HG03354 (cell line): ENCODE results near the gene CRPPA.
"Not testable (repeated sequence)": the region's sequence is repeated elsewhere in the genome, so short reads cannot be mapped to it uniquely, and the experiment has no call there.

Experiments used
- ATAC-seq: cut with Tn5 transposase; IDR thresholded peaks from one replicate; pipeline ENCODE4 v1.9.1; 2021; ENCODE audit warnings: mild to moderate bottlenecking; ENCODE audit not compliant: unreplicated experiment, poor library complexity, severe bottlenecking

CRPPA gene

DNA sequence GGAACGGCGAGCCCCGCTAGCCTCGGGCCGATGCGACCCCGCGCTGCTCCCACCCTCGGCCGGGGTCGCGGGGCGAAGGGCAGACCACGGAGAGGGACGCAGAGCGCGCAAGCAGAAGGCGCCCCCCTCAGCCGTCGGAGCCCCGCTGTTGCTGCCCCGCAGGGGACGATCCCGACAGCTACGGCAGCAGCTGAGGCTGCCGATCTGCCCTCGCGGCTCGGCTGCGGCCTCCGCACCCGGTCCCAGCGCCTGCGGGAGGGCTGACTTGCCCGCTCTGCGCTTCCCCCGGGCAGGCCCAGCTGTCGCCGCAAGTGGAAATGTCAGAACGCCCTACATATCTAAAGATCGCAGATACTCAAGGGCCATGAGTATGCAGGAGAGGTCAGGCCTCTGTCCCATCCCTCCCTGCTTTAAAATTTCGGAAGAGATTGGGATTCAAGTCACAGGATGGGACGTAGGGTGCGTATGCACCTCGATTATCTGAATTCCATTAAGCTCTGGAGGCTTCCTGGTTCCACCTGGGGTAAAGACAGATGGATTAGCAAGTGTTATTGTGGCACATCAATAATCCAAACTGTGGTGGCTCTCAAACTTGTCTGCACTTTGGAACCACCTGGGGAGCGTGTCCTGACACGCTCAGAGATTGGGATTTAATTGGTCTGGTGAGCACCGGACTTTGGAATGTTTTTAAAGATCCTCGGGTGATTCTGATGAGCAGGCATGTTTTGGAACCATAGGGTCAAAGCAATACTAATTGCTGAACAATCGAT, at the start of gene CRPPA:
Gene CRPPA (minus strand): TSS at position 206 of the 770 bp plus-strand sequence. CDS start 216 bp downstream, outside the sequence.
- peak; percentile 37 for ATAC-seq

GRCh38 chr7:16465469-16466361, 44.4 kb upstream of the CRPPA start, which contains the start of gene SOSTDC1:
SOSTDC1 (minus strand) TSS chr7:16465738; CDS start chr7:16465668, 70 bp downstream.
- ATAC-seq: no peak

DNA sequence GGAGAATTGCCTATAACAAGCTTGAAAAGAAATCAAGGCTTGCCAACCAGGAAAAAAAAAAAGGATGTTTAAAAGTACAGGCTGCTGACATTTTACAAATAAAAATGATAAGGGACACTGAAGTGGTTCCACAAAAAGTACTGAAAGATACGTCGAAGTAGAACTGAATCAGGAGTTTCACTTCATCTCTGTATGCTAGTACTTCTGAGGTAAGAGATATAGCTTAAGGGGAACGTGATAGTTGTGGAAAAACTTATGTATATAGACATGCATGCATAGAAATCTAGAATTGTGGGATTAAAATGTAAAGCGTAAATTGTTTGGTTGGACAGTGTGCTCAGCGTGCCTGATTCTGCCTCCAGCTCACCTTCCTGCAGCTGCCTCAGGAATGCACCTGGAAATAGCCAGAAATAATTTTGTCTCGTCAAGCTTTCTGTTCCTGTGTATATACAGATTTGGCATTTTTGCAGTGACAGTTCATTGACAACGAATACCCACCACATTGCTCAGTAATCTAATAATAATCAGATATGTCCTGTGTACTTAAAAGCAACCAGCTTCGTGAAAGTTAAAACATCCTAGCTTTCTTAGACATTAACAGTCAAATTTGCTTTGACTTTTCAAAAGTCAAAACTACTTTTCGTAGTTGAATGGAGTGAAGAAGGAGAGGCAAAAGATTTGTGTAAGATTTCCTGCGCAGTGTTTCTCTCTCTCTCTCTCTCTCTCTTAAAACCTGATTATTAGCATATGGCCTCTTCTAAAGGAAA, 42.8 kb upstream of the CRPPA start:
- no peak for ATAC-seq

GRCh38 chr7:16463520-16463919, 42.2 kb upstream of the CRPPA start:
- no peak for ATAC-seq

DNA sequence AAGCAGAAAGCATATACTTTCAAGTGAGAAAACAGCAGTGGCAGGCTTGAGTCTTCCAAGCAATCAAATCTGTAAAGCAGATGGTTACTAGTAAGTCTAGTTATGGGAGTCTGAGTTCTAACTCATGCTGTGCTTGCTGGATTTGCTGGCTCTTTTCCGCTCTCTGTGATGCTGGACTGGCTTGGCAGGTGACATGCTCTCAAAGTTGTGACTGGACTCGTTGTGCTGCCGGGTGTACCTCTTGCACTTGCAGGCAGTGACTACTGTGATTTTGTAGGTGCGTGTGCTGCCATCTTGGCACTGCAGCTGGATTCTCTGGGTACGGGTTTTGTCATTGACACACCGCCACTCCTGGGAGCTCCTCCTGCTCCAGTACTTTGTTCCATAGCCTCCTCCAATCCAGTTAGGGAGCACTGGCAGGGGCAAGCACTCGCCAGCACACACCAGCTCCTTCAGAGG, 41.1 kb upstream of the CRPPA start:
- ATAC-seq: no peak

DNA sequence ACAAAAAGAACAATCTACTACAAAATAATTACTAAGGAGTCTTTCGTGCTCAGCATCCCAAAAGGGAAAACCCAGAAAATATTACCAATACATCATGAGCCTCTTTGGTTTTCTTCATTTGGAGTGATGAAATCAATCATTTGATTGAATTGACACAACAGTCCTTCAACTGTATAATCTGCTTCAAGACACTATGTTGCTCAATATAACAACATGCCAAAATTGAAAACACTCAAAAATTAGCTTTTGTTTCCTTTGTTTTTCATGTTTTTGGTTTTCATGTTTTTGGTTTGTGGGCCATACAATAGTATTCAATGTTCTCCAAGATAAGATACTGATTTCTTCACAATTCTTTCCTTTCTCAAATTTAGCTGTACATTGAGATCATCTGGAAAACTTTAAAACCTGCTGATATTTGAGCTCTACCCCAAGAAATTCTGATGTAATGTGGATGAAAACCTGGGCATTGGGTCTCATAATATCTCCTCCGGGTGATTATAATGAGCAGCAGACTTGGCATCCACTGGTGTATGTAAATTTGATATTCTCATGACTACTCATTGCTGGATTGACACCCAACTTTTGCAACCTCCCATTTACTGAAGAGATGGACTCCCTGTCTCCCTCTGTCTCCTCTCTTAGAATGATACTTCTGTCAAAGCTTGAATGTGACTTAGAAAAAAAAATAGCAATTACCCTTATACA, 39.6 kb upstream of the CRPPA start:
- ATAC-seq: no peak

GRCh38 chr7:16456303-16456702, 35.0 kb upstream of the CRPPA start:
- not testable (repeated sequence) for ATAC-seq

DNA sequence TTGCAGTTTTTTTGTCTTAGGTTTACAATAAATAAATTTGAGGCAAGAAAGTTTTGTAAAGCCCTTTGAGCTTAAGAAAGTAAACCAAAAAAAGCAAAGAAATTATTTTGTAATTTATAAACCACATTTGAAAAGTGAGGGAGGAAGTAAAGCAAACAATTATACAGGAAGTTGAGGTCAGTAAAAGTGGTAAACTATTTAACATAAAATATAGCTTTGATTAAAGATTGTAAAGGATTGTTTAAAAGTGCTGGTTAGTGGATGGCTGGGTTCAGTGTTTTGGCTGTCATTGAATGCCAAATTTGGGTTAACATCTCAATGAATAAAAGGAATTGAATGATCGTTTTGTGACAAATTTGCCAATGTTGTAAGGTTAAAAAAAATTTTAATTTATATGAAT, 34.3 kb upstream of the CRPPA start:
- no peak for ATAC-seq

DNA sequence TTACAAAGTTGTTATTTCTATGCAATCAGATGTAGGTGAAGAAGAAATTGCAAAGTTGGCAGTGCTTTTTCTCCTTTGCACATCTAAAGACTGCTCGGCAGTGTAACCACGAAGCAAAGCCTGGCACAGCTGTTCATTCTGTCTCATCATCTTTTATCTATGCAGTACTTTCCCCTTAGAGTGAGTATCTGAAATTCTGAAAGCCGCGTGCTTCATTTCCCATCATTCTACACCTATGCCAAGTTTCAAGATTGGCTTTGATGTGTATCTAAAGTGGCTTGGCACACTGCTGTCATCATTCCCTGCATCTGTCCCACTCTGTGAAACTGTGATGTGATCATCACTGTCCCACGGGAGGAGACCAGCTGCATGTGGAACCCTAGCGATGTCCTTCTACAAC, 29.0 kb upstream of the CRPPA start:
- ATAC-seq: no peak

DNA sequence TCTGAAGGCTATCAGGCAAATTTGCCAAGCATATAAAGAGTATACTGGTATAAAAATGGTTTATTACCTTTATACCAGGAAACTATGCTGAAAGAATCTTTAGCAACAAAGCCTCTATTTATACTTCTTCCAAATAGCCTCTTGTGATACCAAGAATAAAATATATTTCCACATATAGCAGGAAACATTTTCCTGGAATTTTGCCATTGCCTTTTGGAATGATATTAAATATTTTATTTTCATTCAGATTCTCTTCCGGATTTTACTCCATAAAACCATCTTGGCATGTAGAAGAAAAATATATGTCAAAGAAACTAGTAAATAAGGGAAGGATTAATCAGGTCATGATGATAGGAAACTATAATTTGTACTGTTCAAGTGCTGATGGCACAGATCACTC, 26.5 kb upstream of the CRPPA start:
- ATAC-seq: no peak

DNA sequence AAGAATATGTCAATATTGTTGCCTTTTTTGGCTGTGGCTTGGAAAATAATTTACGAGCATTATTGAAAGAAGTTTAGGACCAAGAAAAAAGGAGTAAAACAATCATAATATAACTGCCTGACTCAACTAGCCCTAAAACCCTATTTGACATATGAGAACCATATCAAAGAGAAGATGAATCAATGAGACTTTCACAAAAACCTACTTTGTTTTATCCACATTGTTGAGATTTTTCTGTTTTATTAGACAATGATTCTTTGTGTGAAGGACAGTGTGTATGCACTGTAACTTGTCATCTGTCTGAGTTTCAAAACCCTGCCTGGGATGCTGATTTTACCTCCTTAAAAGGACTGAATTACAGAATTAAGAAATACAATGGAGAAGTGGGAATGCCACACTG, 25.2 kb upstream of the CRPPA start:
- ATAC-seq: no peak

- ATAC-seq: not testable (repeated sequence)
Observed at GRCh38 chr7:16443871-16444270, 22.5 kb upstream of the CRPPA start.

- ATAC-seq: no peak
Observed at GRCh38 chr7:16438988-16439387, 17.6 kb upstream of the CRPPA start.

GRCh38 chr7:16436306-16436705, 15.0 kb upstream of the CRPPA start:
- ATAC-seq: peak; percentile 37

DNA sequence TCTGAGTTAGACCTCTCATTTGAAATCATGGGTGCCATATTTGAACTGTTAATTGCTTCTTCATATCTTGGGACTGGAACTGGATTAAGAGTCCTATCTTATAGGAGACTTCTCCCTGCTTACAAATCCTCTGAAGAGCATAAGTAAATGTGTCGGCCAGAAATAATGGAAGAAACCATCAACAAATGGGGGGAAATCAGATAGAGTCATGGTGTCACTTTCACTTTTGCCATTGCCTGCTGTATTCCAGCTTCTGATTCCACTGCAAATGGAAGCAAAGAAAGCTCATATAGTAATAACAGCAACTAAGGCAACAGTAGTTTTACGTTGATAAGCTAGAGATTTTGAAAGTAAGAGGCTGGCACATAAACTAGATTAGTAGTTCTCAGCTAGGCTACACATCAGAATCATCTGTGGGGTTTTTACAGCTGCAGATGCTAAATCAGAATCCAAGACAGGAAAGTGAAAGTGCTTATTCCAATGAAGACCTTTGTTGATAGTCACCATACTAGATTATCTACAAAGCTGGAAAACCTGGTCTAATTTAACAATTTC, 12.3 kb upstream of the CRPPA start:
- ATAC-seq: no peak

GRCh38 chr7:16432425-16432731, 11.0 kb upstream of the CRPPA start:
- ATAC-seq: peak; percentile 5

GRCh38 chr7:16431646-16432424, 10.5 kb upstream of the CRPPA start:
- ATAC-seq: peak; percentile 79

- no peak for ATAC-seq
Observed at GRCh38 chr7:16430133-16430532, 8.8 kb upstream of the CRPPA start.
